HG03378 (cell line): ENCODE results near the gene UCMA.
"Not testable (repeated sequence)": the region's sequence is repeated elsewhere in the genome, so short reads cannot be mapped to it uniquely, and the experiment has no call there.

Experiments used
- ATAC-seq: cut with Tn5 transposase; IDR thresholded peaks from one replicate; pipeline ENCODE4 v1.9.1; 2021; ENCODE audit warnings: mild to moderate bottlenecking, moderate library complexity; ENCODE audit not compliant: unreplicated experiment

The UCMA gene

DNA sequence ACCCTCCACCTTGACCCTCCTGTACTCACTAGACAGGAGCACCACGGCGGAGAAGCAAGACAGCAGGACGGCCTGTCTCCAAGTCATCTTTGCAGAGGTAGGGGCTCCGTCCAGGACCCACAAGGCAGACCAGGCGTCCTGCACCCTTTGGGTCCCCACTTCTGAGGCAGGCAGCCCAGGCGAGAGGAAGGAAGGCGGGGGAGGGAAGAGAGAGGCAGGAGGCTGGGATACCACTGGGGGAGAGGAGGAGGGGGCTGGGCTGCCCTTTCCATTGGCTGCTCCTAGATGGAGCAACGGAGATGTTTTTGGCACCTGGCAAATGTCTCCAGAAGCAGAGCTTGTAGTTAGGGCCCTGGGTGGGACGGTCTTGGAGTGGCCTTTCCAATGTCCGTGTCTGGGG is at the start of gene UCMA:
Gene UCMA (minus strand): TSS at position 203 of the 400 bp plus-strand sequence. CDS start 116 bp downstream, at position 87.
- no peak for ATAC-seq

DNA sequence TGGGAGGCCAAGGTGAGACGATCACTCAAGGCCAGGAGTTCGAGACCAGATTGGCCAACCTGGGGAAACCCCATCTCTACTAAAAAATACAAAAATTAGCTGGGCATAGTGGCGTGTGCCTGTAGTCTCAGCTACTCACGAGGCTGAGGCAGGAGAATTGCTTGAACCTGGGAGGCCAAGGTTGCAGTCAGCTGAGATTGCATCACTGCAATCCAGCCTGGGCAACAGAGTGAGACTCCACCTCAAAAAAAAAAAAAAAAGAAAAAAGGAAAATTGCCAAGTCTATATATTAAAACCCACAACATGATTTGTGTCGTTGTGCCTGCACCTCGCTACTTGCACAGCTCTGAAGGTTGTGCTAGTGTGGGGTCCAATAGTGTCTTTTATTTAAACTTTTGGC is 48.2 kb upstream of the UCMA start:
- not testable (repeated sequence) for ATAC-seq

GRCh38 chr10:13276749-13277365 is 42.7 kb upstream of the UCMA start:
- ATAC-seq: no peak

- ATAC-seq: not testable (repeated sequence)
Observed at GRCh38 chr10:13276146-13276545, 42.0 kb upstream of the UCMA start.

DNA sequence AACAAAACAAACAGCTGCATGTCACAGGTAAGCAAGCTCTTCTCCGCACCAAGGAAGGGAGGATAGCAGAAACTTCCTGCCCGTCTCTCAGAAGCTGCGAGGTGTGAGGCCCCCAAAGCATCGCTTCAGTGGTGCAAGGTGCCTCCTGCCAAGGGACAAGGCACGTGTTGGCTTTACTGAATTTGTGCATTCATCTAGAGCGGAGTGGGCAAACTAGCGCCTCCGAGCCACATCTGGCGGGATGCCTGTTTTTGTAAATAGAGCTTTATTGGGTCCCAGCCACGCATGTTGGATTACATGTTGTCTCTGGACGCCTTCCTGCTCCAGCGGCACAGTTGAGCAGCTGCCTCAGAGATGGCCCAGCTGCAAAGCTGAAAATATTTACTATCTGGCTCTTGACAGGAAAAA is 38.0 kb upstream of the UCMA start:
- no peak for ATAC-seq

- no peak for ATAC-seq
Observed at GRCh38 chr10:13271552-13272163, 37.5 kb upstream of the UCMA start.

- no peak for ATAC-seq
Observed at GRCh38 chr10:13270877-13271551, 36.8 kb upstream of the UCMA start.

GRCh38 chr10:13268841-13269240 is 34.7 kb upstream of the UCMA start:
- no peak for ATAC-seq

DNA sequence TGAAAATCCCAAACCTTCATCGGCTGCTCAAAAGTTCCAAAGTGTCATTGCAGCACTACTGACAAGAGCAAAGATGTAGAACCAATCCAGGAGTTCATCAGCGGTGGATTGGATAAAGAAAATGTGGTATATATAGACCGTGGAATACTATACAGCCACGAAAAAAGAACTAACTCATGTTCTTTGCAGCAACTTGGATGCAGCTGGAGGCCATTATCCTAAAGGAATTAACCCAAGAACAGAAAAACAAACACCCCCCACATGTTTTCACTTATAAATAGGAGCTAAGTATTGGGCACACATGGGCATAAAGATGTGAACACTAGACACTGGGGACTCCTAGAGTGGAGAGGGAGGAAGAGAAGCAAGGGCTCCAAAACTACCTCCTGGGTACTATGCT is 34.1 kb upstream of the UCMA start:
- ATAC-seq: no peak

- ATAC-seq: no peak
Observed at GRCh38 chr10:13263591-13263990, 29.4 kb upstream of the UCMA start.

- ATAC-seq: no peak
Observed at GRCh38 chr10:13262433-13262832, 28.3 kb upstream of the UCMA start.

DNA sequence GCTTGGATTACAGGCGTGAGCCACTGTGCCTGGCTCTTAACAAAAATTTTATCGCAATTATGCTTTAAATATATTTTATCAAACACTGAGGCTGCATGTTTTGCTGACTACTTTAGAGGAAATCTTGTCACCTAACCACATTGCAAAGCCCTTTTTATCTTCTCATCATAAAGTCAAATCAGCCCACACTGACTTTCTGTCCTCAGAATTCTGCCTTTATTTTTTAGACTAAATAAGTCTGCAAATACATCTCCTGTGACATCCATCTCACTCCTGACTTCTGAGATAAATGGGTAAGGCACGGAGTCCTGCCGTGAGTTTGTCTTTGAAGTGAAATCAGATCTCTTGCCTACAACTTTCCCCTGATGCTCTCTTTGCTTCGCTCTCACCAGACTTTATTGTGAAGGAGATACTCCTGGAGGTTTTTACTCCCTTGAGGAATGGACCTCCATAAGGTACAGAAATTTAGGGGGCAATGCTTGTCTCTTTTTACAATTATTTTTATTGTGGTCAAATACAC is 23.5 kb upstream of the UCMA start:
- no peak for ATAC-seq

- ATAC-seq: no peak
Observed at GRCh38 chr10:13256627-13257026, 22.5 kb upstream of the UCMA start.

GRCh38 chr10:13253726-13254125 is 19.6 kb upstream of the UCMA start:
- no peak for ATAC-seq

DNA sequence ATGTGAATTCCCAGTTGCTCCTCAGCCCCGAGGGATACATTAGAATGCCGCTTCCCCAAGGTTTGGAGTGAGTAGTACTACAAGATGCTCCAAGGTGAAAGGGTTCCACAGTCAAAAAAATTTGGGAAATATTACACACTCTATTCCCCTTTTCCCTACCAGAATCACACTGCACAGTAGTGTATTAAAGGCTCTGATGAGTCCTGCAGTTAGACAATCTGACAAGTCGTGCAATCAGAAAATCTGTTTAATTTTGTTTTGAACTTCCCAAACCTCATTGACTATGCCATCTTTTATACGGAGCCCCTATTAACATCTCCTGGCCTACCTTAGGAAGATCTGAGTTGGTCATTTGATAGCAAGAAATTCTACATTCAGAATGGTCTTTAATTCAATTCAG is 13.6 kb upstream of the UCMA start:
- ATAC-seq: no peak

GRCh38 chr10:13247246-13247645 is 13.1 kb upstream of the UCMA start:
- no peak for ATAC-seq

- not testable (repeated sequence) for ATAC-seq
Observed at GRCh38 chr10:13242260-13242659, 8.1 kb upstream of the UCMA start.

DNA sequence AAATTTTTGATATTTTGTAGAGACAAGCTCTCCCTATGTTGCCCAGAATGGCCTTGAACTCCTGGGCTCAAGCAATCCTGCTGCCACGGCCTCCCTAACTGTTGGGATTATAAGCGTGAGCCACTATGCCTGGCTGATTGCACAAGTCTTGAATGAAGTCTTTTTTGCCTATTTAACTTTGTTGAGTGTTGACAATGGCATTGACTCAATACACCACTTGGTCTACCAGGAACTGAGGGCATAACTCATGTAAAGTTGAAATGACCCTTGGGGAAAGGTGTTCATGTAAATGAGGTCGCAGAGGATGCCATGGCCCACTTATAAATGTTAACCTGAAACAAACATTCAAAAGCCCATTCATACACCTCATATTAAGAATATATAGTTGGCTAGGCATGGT is 7.4 kb upstream of the UCMA start:
- no peak for ATAC-seq

DNA sequence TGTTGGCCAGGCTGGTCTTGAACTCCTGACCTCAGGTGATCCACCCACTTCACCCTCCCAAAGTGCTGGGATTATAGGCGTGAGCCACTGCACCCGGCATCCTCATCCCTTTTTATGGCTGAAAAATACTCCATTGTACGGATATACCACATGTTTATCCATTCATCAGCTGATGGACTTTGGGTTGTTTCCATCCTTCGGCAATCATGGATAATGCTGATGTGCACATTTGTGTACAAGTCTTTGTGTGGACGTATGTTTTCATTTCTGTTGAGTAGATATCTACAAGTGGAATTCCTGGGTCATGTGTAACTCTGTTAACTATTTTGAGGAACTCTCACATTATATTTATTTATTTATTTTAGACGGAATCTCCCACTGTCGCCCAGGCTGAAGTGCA is 5.7 kb upstream of the UCMA start:
- ATAC-seq: no peak

- ATAC-seq: no peak
Observed at GRCh38 chr10:13238271-13239077, 4.3 kb upstream of the UCMA start.

GRCh38 chr10:13236638-13237037 is 2.5 kb upstream of the UCMA start:
- no peak for ATAC-seq
